Measurements from ENCODE around the gene CFAP77. TPM values are rescaled to one million over a fixed set of nuclear protein-coding genes. Genes with fewer than 3 reads are reported as not detected.
"Not testable (repeated sequence)": the region's sequence is repeated elsewhere in the genome, so short reads cannot be mapped to it uniquely, and the experiment has no call there.

CFAP77 gene
- total and polyA plus RNA-seq, 9 donors, result 0.11 to 0.16 (median 0.12) TPM; not detected in 6

DNA sequence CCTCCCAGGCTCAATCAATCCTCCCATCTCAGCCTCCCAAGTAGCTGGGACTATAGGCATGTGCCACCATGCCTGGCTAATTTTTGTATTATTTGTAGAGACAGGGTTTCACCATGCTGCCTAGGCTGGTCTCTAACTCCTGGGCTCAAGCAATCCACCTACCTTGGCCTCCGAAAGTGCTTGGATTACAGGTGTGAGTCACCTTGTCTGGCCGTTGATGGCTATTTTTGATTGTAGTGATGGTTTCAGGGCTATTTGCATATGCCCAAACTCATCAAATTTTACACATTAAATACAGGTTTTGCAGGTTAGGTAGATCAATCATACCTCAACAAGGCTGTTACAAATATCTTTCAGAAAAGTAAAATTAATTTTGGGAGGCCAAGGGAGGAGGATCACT lies 158.8 kb downstream of the CFAP77 start:
- H3K9me3 ChIP-seq (replicated peaks; ENCODE audit: control insufficient read depth, low read depth, low read length); DNase-seq; H3K36me3 ChIP-seq (ENCODE audit: control insufficient read depth, insufficient read depth, low read length); H3K4me3 ChIP-seq (ENCODE audit: low read length); H3K4me1 ChIP-seq (ENCODE audit: control insufficient read depth, insufficient read depth, low read length); H3K27ac ChIP-seq (ENCODE audit: low read length): not testable (repeated sequence)
- WGBS (ENCODE audit: insufficient coverage), result no CpG with 5 or more reads among the region's 2 CpGs
- H3K27me3 ChIP-seq (ENCODE audit: control insufficient read depth, insufficient read depth, low read length), result peaks cover 17% of the 10 kb centered on the region

DNA sequence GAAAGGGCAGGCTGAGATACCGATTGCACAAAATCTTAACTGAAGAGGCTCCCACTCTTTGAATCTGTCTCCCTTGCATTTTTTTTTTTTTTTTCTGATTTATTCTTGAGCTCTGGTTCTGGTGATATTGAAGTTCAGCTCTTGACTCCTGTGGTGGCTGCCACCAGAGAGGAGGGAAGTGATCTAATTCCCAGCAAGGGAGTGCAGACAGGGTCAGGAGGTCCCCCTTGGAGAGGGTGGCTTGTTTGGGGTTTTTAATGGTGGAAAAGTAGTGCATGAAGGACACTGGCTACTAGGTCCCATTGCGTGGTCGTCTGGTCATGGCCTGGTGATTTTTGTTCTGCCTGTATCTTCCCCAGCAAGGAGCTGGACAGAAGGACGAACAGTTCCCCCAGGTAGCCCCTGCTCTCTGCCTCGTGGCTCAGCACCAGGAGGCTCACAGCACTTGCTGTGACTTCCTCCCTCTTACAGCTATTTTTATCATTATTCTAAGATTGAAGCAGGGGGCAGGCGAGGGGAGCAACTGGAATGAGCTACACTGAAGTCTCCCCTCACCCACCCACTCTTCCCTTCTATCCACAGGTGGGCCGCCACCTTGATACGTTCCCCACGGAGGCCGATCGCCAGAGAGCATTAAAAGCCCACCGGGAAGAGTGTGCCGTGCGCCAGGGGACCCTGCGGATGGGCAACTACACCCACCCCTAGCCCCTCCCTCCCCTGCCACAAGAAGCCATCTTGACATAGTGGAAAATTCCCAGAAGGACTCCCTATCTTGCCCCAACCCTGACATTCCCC lies 162.0 kb downstream of the CFAP77 start:
- Histone ChIP-seq H3K9me3 (replicated peaks; ENCODE audit: control insufficient read depth, low read depth, low read length) (no peaks in the 10 kb centered on the region), H3K27me3 (ENCODE audit: control insufficient read depth, insufficient read depth, low read length) (peaks cover 36% of the 10 kb centered on the region), H3K36me3 (ENCODE audit: control insufficient read depth, insufficient read depth, low read length) (no peaks in the 10 kb centered on the region), H3K4me1 (ENCODE audit: control insufficient read depth, insufficient read depth, low read length) (no peaks in the 10 kb centered on the region), H3K4me3 (ENCODE audit: low read length) (no peak overlapping the region), H3K27ac (ENCODE audit: low read length) (no peak overlapping the region)
- 64% methylated on average over 13 of the region's 15 CpGs for WGBS (ENCODE audit: insufficient coverage)
- no peak for DNase-seq

DNA sequence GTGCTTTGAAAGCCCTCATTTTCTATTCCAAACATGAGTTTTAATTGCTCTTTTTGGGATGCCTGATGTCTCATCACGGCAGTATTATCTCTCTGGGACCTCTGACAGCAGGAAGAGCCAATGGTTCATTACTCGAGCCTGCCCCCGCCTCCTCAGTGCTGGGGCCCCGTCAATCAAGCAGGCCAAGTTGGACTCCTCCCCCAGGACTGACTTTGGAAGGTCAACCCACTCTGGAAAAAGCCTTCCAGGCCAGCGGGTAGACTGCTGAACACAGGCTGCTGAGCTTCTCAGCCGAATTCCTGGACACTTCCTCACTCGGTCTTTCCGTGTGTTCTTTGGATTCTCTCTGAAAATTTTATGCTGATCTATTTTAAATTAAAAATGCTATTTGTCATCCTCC lies 162.9 kb downstream of the CFAP77 start:
- DNase-seq, result no peak
- Histone ChIP-seq H3K27me3 (ENCODE audit: control insufficient read depth, insufficient read depth, low read length) (peaks cover 45% of the 10 kb centered on the region), H3K4me1 (ENCODE audit: control insufficient read depth, insufficient read depth, low read length) (no peaks in the 10 kb centered on the region), H3K27ac (ENCODE audit: low read length) (no peak overlapping the region), H3K9me3 (replicated peaks; ENCODE audit: control insufficient read depth, low read depth, low read length) (no peaks in the 10 kb centered on the region), H3K4me3 (ENCODE audit: low read length) (no peak overlapping the region), H3K36me3 (ENCODE audit: control insufficient read depth, insufficient read depth, low read length) (no peaks in the 10 kb centered on the region)
- WGBS (ENCODE audit: insufficient coverage), result 21% methylated on average over 5 of the region's 8 CpGs

DNA sequence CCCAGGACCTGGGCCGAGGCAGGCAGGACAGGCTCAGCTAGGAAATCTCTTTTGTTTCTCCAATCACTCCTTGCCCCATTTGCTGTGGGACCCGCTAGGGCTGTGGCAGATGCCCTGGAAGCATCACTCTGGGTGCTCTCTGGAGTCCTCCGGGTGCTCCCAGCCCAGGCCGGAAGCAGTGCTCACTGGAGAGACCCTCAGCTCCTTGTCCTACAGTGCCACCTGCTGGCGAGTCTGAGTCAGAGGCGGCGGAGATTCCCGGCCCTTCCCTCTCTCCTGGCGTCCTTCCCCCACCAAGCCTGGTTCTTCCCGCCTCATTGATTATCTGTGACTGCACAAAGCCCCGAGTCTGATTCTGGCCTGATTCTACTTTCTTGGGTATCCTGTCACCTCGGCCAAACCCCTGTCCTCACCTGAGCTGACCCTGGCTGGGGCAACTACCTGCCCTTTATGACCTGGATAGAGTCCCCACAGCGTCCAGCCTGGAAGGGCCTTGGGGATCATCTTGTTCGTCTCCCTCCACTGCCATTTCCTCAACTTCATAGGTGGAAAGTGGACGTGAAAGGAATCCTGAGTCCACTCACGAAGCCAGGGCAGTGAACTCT lies 165.1 kb downstream of the CFAP77 start:
- DNase-seq, result peak; percentile 68
- H3K36me3 ChIP-seq (ENCODE audit: control insufficient read depth, insufficient read depth, low read length), result no peaks in the 10 kb centered on the region
- no peak overlapping the region for H3K4me3 ChIP-seq (ENCODE audit: low read length)
- H3K27me3 ChIP-seq (ENCODE audit: control insufficient read depth, insufficient read depth, low read length), result peaks cover 67% of the 10 kb centered on the region
- H3K27ac ChIP-seq (ENCODE audit: low read length), result no peak overlapping the region
- WGBS (ENCODE audit: insufficient coverage), result 6% methylated on average over 12 of the region's 16 CpGs
- H3K9me3 ChIP-seq (replicated peaks; ENCODE audit: control insufficient read depth, low read depth, low read length), result no peaks in the 10 kb centered on the region
- H3K4me1 ChIP-seq (ENCODE audit: control insufficient read depth, insufficient read depth, low read length), result no peaks in the 10 kb centered on the region

DNA sequence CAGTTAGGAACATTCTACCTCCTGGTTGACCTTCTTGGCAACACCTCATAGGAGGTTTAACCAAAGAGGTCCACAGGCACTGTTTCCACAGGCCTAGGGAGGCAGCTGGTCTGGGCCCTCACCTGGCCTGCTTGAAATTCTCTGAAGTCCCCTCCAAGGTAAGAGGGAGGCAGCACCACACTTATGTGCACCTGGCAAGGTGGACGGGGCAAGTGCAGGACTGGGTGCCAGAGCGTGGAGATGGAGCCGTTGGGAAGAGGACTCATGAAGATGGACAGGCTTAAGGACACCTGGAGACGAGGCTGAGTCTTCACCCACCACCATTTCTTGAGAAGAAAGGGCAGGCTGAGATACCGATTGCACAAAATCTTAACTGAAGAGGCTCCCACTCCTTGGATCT lies 165.8 kb downstream of the CFAP77 start:
- DNase-seq, result no peak
- no peaks in the 10 kb centered on the region for H3K4me1 ChIP-seq (ENCODE audit: control insufficient read depth, insufficient read depth, low read length)
- H3K27ac ChIP-seq (ENCODE audit: low read length), result no peak overlapping the region
- no peaks in the 10 kb centered on the region for H3K9me3 ChIP-seq (replicated peaks; ENCODE audit: control insufficient read depth, low read depth, low read length)
- WGBS (ENCODE audit: insufficient coverage), result 57% methylated on average over 3 of the region's 5 CpGs
- H3K4me3 ChIP-seq (ENCODE audit: low read length), result no peak overlapping the region
- no peaks in the 10 kb centered on the region for H3K36me3 ChIP-seq (ENCODE audit: control insufficient read depth, insufficient read depth, low read length)
- peaks cover 74% of the 10 kb centered on the region for H3K27me3 ChIP-seq (ENCODE audit: control insufficient read depth, insufficient read depth, low read length)

DNA sequence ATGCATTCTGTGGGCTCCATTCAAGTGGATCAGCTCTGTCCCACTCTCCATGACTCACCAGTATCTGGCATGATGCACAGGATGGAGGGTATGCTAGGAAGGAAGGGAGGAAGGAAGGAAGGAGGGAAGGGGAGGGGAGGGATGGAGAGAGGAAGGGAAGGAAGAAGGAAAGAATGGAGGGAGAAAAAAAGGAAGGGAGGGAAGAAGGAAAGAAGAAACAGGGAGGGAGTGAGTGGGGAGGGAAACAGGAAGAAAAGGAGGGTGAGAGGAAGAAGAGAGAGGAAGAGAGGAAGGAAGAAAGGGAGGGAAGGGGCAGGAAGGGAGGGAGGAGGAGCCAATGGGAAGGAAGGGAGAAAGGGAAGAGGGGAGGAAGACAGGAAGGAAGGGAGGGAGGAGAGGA lies 167.1 kb downstream of the CFAP77 start:
- no peaks in the 10 kb centered on the region for H3K36me3 ChIP-seq (ENCODE audit: control insufficient read depth, insufficient read depth, low read length)
- H3K4me3 ChIP-seq (ENCODE audit: low read length), result no peak overlapping the region
- H3K4me1 ChIP-seq (ENCODE audit: control insufficient read depth, insufficient read depth, low read length), result peaks cover 8% of the 10 kb centered on the region
- H3K27ac ChIP-seq (ENCODE audit: low read length), result no peak overlapping the region
- peaks cover 81% of the 10 kb centered on the region for H3K27me3 ChIP-seq (ENCODE audit: control insufficient read depth, insufficient read depth, low read length)
- H3K9me3 ChIP-seq (replicated peaks; ENCODE audit: control insufficient read depth, low read depth, low read length), result no peaks in the 10 kb centered on the region
- DNase-seq, result no peak

DNA sequence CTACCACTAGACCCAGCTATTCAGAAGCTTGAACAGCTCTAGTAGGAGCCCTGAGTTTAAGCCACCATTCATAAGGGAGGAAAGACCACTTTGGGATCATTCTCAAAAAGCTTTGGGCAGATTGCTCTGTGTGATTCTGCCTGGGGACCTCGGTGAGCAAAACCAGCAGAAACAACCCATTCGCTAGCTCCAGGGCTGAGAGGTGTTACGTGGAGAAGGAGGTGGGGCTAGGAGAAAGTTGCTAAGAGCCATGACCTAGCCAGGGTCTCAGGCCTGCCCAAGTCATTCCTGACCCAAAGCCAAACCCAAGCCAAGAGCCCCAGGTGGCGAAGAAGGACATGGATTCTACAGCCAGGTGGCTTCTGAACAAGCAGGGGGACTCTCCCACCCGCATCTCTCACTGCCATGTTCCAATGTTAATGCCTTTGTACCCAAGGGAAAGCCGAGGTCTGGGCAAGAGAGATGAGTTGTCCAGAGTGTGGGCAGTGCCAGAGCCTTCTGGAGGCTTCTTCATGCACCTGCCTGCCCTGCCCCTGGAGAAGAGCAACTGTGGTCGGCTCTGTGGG lies 168.4 kb downstream of the CFAP77 start:
- peaks cover 91% of the 10 kb centered on the region for H3K27me3 ChIP-seq (ENCODE audit: control insufficient read depth, insufficient read depth, low read length)
- WGBS (ENCODE audit: insufficient coverage), result 52% methylated on average over 2 of the region's 7 CpGs
- no peaks in the 10 kb centered on the region for H3K9me3 ChIP-seq (replicated peaks; ENCODE audit: control insufficient read depth, low read depth, low read length)

DNA sequence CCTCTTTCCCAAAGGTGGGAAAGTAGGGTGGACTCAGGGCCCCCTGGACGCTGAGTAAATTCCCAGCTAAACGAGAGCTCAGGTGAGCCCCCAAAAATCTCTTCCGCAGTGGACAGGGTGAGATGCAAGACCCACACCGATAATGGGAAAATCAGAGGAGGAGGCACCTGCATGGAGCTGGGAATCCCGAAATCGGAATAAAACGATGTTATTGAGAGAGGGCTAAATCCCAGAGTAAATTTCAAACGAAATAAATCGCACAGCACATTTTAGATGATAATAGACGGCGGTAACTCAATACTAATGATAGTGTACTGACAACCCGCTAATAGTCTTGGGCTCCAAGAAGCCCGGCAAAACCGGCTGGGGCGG lies 169.4 kb downstream of the CFAP77 start:
- peaks cover 98% of the 10 kb centered on the region for H3K27me3 ChIP-seq (ENCODE audit: control insufficient read depth, insufficient read depth, low read length)
- H3K27ac ChIP-seq (ENCODE audit: low read length), result no peak overlapping the region
- H3K4me3 ChIP-seq (ENCODE audit: low read length), result no peak overlapping the region
- 40% methylated on average over 1 of the region's 15 CpGs for WGBS (ENCODE audit: insufficient coverage)
- H3K4me1 ChIP-seq (ENCODE audit: control insufficient read depth, insufficient read depth, low read length), result peaks cover 8% of the 10 kb centered on the region
- no peak for DNase-seq
- H3K9me3 ChIP-seq (replicated peaks; ENCODE audit: control insufficient read depth, low read depth, low read length), result no peaks in the 10 kb centered on the region
- H3K36me3 ChIP-seq (ENCODE audit: control insufficient read depth, insufficient read depth, low read length), result no peaks in the 10 kb centered on the region

More for the DNA sequence above, 168.4 kb downstream of the CFAP77 start:
- Histone ChIP-seq H3K27ac (ENCODE audit: low read length) (no peak overlapping the region), H3K4me1 (ENCODE audit: control insufficient read depth, insufficient read depth, low read length) (peaks cover 8% of the 10 kb centered on the region), H3K36me3 (ENCODE audit: control insufficient read depth, insufficient read depth, low read length) (no peaks in the 10 kb centered on the region), H3K4me3 (ENCODE audit: low read length) (no peak overlapping the region)
- DNase-seq, result no peak

DNA sequence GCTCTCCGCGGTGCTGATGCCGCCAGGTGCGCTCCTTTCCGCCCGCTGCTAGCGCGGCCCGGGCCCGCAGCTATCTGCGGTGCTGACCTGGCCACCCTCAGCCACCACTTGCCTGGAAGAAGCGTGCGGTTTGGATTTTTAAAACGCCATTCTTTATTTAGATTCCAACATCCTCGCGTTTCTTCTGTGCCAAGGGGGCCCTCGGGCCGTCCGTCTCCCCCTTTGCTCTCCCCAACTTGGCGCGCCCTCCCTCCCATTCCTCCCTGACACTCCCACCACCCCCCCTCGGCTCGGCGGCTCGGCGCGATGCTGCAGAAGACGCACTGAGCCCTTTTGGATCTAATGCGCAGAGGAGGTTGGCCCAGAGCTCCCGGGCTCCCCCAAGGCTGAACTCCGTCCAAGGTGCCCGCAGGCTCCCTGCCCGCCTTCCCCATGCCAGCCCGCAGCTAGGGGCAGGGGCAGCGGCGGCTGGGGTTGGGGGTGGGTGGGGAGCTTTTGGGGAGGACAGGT lies 172.3 kb downstream of the CFAP77 start, which contains the start of gene BARHL1:
TSS of gene BARHL1 (plus strand) at position 331 of the 510 bp plus-strand sequence. CDS start 192 bp downstream, outside the sequence.
- no peaks in the 10 kb centered on the region for H3K9me3 ChIP-seq (replicated peaks; ENCODE audit: control insufficient read depth, low read depth, low read length)
- under 1% methylated on average over 28 of the region's 36 CpGs for WGBS (ENCODE audit: insufficient coverage)
- peaks cover 99% of the 10 kb centered on the region for H3K27me3 ChIP-seq (ENCODE audit: control insufficient read depth, insufficient read depth, low read length)
- peaks cover 8% of the 10 kb centered on the region for H3K4me1 ChIP-seq (ENCODE audit: control insufficient read depth, insufficient read depth, low read length)
- no peak for DNase-seq
- H3K4me3 ChIP-seq (ENCODE audit: low read length), result peak within 1 kb of the TSS; percentile 31
- no peaks in the 10 kb centered on the region for H3K36me3 ChIP-seq (ENCODE audit: control insufficient read depth, insufficient read depth, low read length)
- no peak within 1 kb of the TSS for H3K27ac ChIP-seq (ENCODE audit: low read length)

DNA sequence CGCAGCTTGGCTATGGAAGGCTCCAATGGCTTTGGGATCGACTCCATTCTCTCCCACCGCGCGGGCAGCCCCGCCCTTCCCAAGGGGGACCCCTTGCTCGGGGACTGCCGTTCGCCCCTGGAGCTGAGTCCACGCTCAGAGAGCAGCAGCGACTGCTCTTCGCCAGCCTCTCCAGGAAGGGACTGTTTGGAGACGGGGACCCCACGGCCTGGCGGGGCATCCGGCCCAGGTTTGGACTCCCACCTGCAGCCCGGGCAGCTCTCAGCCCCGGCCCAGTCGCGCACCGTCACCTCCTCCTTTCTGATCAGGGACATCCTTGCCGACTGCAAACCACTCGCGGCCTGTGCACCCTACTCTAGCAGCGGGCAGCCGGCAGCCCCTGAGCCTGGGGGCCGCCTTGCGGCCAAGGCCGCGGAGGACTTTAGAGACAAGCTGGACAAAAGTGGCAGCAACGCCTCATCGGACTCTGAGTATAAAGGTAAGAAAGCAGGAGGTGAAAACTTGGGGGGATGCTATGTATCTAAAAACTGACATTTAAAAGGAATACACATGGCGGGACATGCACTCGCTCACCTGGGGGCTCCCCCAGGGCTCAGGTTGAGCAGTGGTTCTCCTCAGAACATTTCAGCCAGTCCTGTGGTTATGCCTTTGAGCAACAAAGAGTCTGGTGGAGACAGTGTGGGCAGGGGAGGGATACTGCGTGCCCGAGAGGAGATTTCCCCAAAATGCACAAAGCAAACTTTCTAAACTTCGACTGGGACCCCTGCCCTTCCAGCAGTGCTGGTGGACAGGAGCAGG lies 173.0 kb downstream of the CFAP77 start:
- H3K9me3 ChIP-seq (replicated peaks; ENCODE audit: control insufficient read depth, low read depth, low read length), result no peaks in the 10 kb centered on the region
- WGBS (ENCODE audit: insufficient coverage), result 7% methylated on average over 34 of the region's 37 CpGs
- no peak for DNase-seq
- H3K4me1 ChIP-seq (ENCODE audit: control insufficient read depth, insufficient read depth, low read length), result peaks cover 8% of the 10 kb centered on the region
- no peak overlapping the region for H3K27ac ChIP-seq (ENCODE audit: low read length)
- H3K27me3 ChIP-seq (ENCODE audit: control insufficient read depth, insufficient read depth, low read length), result peaks cover 99% of the 10 kb centered on the region
- H3K36me3 ChIP-seq (ENCODE audit: control insufficient read depth, insufficient read depth, low read length), result no peaks in the 10 kb centered on the region
- no peak overlapping the region for H3K4me3 ChIP-seq (ENCODE audit: low read length)
